K562 (cell line): Measurements from ENCODE around the gene AGBL1. TPM values are rescaled to one million over a fixed set of nuclear protein-coding genes. Genes with fewer than 3 reads are reported as not detected.

Experiments
- AFF1 ChIP-seq, 2 experiments: fragments of 450-650 bp; IDR thresholded peaks; 2 replicates each; pipeline ENCODE4 v1.6.1; 2018; ENCODE audit warnings: mild to moderate bottlenecking in 2 of 2, low read depth in 1 of 2; ENCODE audit not compliant: partially characterized antibody in 2 of 2
- ETV5 ChIP-seq: sonication (generic); formaldehyde crosslinking; IDR thresholded peaks from 2 replicates; pipeline ENCODE4 v1.4.0; 2020; ENCODE audit warnings: low read depth, mild to moderate bottlenecking, missing genetic modification reagents
- GABPB1 ChIP-seq: sonication (generic); formaldehyde crosslinking; IDR thresholded peaks from 2 replicates; pipeline ENCODE4 v1.8.0; 2022; ENCODE audit warnings: mild to moderate bottlenecking, missing genetic modification reagents
- HEY1 ChIP-seq: fragments of 250-450 bp; sonication (Bioruptor Pico); IDR thresholded peaks from 2 replicates; pipeline ENCODE4 v1.5.0; 2020; ENCODE audit warnings: mild to moderate bottlenecking, moderate library complexity, borderline replicate concordance
- NEUROD1 ChIP-seq: fragments of 150-350 bp; IDR thresholded peaks from 2 replicates; pipeline ENCODE4 v1.6.1; 2014; ENCODE audit warnings: borderline replicate concordance, low read length, low read depth; ENCODE audit not compliant: partially characterized antibody
- PREB ChIP-seq: sonication (generic); formaldehyde crosslinking; IDR thresholded peaks from 2 replicates; pipeline ENCODE4 v1.8.1; 2023; ENCODE audit warnings: mild to moderate bottlenecking, missing genetic modification reagents
- SNAPC5 ChIP-seq: fragments of 250-450 bp; sonication (Bioruptor Pico); IDR thresholded peaks from 2 replicates; pipeline ENCODE4 v1.8.0; 2021; ENCODE audit warnings: moderate library complexity, mild to moderate bottlenecking, inconsistent platforms
- polyA plus RNA-seq, 8 experiments: library from polyadenylated mRNA; depleted of rRNA in 4 of 8; stranded (reverse) in 5 of 8; unstranded in 3 of 8; fragments of >200 nt; fragmentation: Nextera tagmentation in 2 of 8; fragmentation: Illumina TruSeq in 1 of 8; extraction: Ambion mirVana in 2 of 8; extraction: Trizol in 1 of 8; gene quantifications; 2 replicates each; pipeline versions ENCODE4 v1.2.1 to v1.2.3, GENCODE V29; 2011 to 2014; ENCODE audit warnings: inconsistent platforms in 1 of 8, missing spikeins in 1 of 8
- total RNA-seq, 7 experiments: library from RNA; depleted of rRNA in 6 of 7; stranded (reverse); fragments of >200 nt in 6 of 7; fragmentation: Illumina TruSeq in 2 of 7; extraction: Trizol in 2 of 7; gene quantifications; 2 replicates each; pipeline versions ENCODE4 v1.2.1 to v1.2.3, GENCODE V29; 2011 to 2021; ENCODE audit warnings: low replicate concordance in 1 of 7

Gene AGBL1
- total and polyA plus RNA-seq, 9 of the 15 experiments (the other 6 are each of a cell fraction or from before 2014, with no cell fraction given): not detected

GRCh38 chr15:86275361-86275760 lies 195.7 kb downstream of the AGBL1 start (continued):
- TF ChIP-seq AFF1 (IDR thresholded peaks at IDR 0.05; ENCODE audit: low read depth in 1 of 2, partially characterized antibody in 2 of 2) (no peak), SNAPC5 (CRISPR knock-in tag) (no peak), PREB (CRISPR knock-in tag) (no peak), ETV5 (CRISPR knock-in tag) (no peak), HEY1 (CRISPR knock-in tag) (no peak), GABPB1 (CRISPR knock-in tag) (no peak), NEUROD1 (no peak)
- TF ChIP-seq, all 486 proteins: peak for 0
